ENCODE measurements around the gene ADCY1.

Gene ADCY1

GRCh38 chr7:45578467-45578866 lies 4.3 kb downstream of the ADCY1 start:
- no peak for DNase-seq

GRCh38 chr7:45579391-45579801 lies 5.2 kb downstream of the ADCY1 start:
- DNase-seq: no peak

GRCh38 chr7:45580053-45580872 lies 6.1 kb downstream of the ADCY1 start:
- DNase-seq: no peak

GRCh38 chr7:45581271-45581780 lies 7.2 kb downstream of the ADCY1 start:
- no peak for DNase-seq

- no peak for DNase-seq
These were observed 8.1 kb downstream of the ADCY1 start for GRCh38 chr7:45582136-45582749.

GRCh38 chr7:45582868-45583277 lies 8.7 kb downstream of the ADCY1 start:
- DNase-seq: no peak

GRCh38 chr7:45583296-45583695 lies 9.1 kb downstream of the ADCY1 start:
- no peak for DNase-seq

- no peak for DNase-seq
These were observed 10.4 kb downstream of the ADCY1 start for GRCh38 chr7:45584261-45585210.

GRCh38 chr7:45585628-45586027 lies 11.5 kb downstream of the ADCY1 start:
- no peak for DNase-seq

- DNase-seq: no peak
These were observed 12.7 kb downstream of the ADCY1 start for GRCh38 chr7:45586542-45587520.

- no peak for DNase-seq
These were observed 14.3 kb downstream of the ADCY1 start for GRCh38 chr7:45588466-45588865.

- no peak for DNase-seq
These were observed 14.9 kb downstream of the ADCY1 start for GRCh38 chr7:45589061-45589460.

GRCh38 chr7:45589915-45590678 lies 15.9 kb downstream of the ADCY1 start:
- DNase-seq: no peak

- no peak for DNase-seq
These were observed 16.5 kb downstream of the ADCY1 start for GRCh38 chr7:45590679-45591057.

GRCh38 chr7:45591101-45591906 lies 17.1 kb downstream of the ADCY1 start:
- no peak for DNase-seq

GRCh38 chr7:45592230-45592991 lies 18.2 kb downstream of the ADCY1 start:
- no peak for DNase-seq

- no peak for DNase-seq
These were observed 19.0 kb downstream of the ADCY1 start for GRCh38 chr7:45593121-45593541.

- DNase-seq: no peak
These were observed 19.7 kb downstream of the ADCY1 start for GRCh38 chr7:45593877-45594276.

Measured in hematopoietic multipotent progenitor cell treated with erythropoietin and hydrocortisone succinate and interleukin-3 and kit ligand, for 6 days (in vitro differentiated cells).